IMR-90 (cell line): ENCODE measurements around the gene PPP2R5E. TPM values are rescaled to one million over a fixed set of nuclear protein-coding genes. Genes with fewer than 3 reads are reported as not detected.

Experiments
- ATAC-seq: fragments of 200-7000 bp; cut with Tn5 transposase; 2 replicates; pipeline ENCODE4 v1.9.1; 2020; ENCODE audit warnings: low read depth, mild to moderate bottlenecking, moderate library complexity
- BruUV-seq: library from RNA; stranded (reverse); fragments of 400-500 nt; replicated peaks from 2 replicates; lab custom pipeline; 2021; lab: Mats Ljungman, UMichigan
- CTCF ChIA-PET: fragments of 300-600 bp; formaldehyde crosslinking; extraction: SDS; loops from one replicate; lab custom pipeline; 2021; ENCODE audit warnings: antibody characterized with exemption; lab: Yijun Ruan, JAX
- POLR2A ChIA-PET: fragments of 300-600 bp; sonication (Branson Sonifier 250); formaldehyde crosslinking; loops from one replicate; lab custom pipeline; 2022; ENCODE audit warnings: antibody characterized with exemption; ENCODE audit not compliant: unreplicated experiment; lab: Charles Lee
- DNase-seq: peaks from one replicate; pipeline ENCODE4 v3.0.0; 2013
- H2AFZ ChIP-seq: replicated peaks from 2 replicates; pipeline ENCODE3; 2013; ENCODE audit warnings: low read length, mild to moderate bottlenecking; ENCODE audit not compliant: poor library complexity
- H2AK5ac ChIP-seq: 2 replicates; pipeline ENCODE4 v1.6.1; 2013; ENCODE audit warnings: low read depth, low read length, inconsistent platforms
- H2AK9ac ChIP-seq: replicated peaks from 2 replicates; pipeline ENCODE3; 2013; ENCODE audit warnings: mild to moderate bottlenecking, low read depth, low read length, moderate library complexity; ENCODE audit not compliant: poor library complexity
- H2BK120ac ChIP-seq: 2 replicates; pipeline ENCODE4 v1.6.1; 2013; ENCODE audit warnings: low read depth, low read length, inconsistent platforms
- H2BK15ac ChIP-seq: 3 replicates; pipeline ENCODE4 v1.6.1; 2013; ENCODE audit warnings: low read depth, low read length, inconsistent platforms
- H2BK20ac ChIP-seq: 2 replicates; pipeline ENCODE4 v1.6.1; 2013; ENCODE audit warnings: low read depth, mild to moderate bottlenecking, inconsistent platforms, low read length, moderate library complexity
- H2BK5ac ChIP-seq: 2 replicates; pipeline ENCODE4 v1.6.1; 2013; ENCODE audit warnings: mild to moderate bottlenecking, low read depth, low read length, inconsistent platforms; ENCODE audit not compliant: poor library complexity, severe bottlenecking
- H3K14ac ChIP-seq: replicated peaks from 2 replicates; pipeline ENCODE4 v1.6.1; 2013; ENCODE audit warnings: low read depth, low read length, inconsistent platforms
- H3K18ac ChIP-seq: 2 replicates; pipeline ENCODE4 v1.6.1; 2013; ENCODE audit warnings: low read depth, low read length, control low read depth
- H3K23ac ChIP-seq: 2 replicates; pipeline ENCODE4 v1.6.1; 2013; ENCODE audit warnings: low read depth, low read length, inconsistent platforms
- H3K27ac ChIP-seq: 2 replicates; pipeline ENCODE4 v1.5.1; 2013; ENCODE audit warnings: mild to moderate bottlenecking, control low read depth, low read length; ENCODE audit not compliant: insufficient read depth
- H3K27me3 ChIP-seq: 2 replicates; pipeline ENCODE4 v1.6.1; 2013; ENCODE audit warnings: low read length; ENCODE audit not compliant: control insufficient read depth, insufficient read depth
- H3K36me3 ChIP-seq: 2 replicates; pipeline ENCODE4 v1.6.1; 2013; ENCODE audit warnings: low read length, mixed read lengths; ENCODE audit not compliant: control insufficient read depth, insufficient read depth
- H3K4ac ChIP-seq: 2 replicates; pipeline ENCODE4 v1.6.1; 2013; ENCODE audit warnings: low read depth, low read length, inconsistent platforms
- H3K4me1 ChIP-seq: 2 replicates; pipeline ENCODE4 v1.6.1; 2013; ENCODE audit warnings: low read length, mixed read lengths; ENCODE audit not compliant: control insufficient read depth, insufficient read depth
- H3K4me2 ChIP-seq: 2 replicates; pipeline ENCODE4 v1.6.1; 2013; ENCODE audit warnings: low read depth, mild to moderate bottlenecking, control low read depth, low read length, moderate library complexity
- H3K4me3 ChIP-seq: 2 replicates; pipeline ENCODE4 v1.5.1; 2013; ENCODE audit warnings: low read depth, mild to moderate bottlenecking, control low read depth, low read length, moderate library complexity; ENCODE audit not compliant: insufficient read depth
- H3K56ac ChIP-seq: 2 replicates; pipeline ENCODE4 v1.6.1; 2013; ENCODE audit warnings: low read length, inconsistent platforms; ENCODE audit not compliant: insufficient read depth; ENCODE audit errors: extremely low read depth
- H3K79me1 ChIP-seq, 2 experiments: 2 replicates each; pipeline ENCODE4 v1.6.1; 2013; ENCODE audit warnings: low read length in 2 of 2, inconsistent platforms in 1 of 2, low read depth in 1 of 2
- H3K9ac ChIP-seq: 2 replicates; pipeline ENCODE4 v1.6.1; 2013; ENCODE audit warnings: low read depth, low read length, control low read depth
- H3K9me1 ChIP-seq: 2 replicates; pipeline ENCODE4 v1.6.1; 2013; ENCODE audit warnings: low read length, inconsistent platforms; ENCODE audit not compliant: insufficient read depth
- H3K9me3 ChIP-seq: 2 replicates; pipeline ENCODE4 v1.6.1; 2013; ENCODE audit warnings: low read length; ENCODE audit not compliant: control insufficient read depth, insufficient read depth
- H4K20me1 ChIP-seq: 2 replicates; pipeline ENCODE4 v1.6.1; 2013; ENCODE audit warnings: low read length, inconsistent platforms; ENCODE audit not compliant: insufficient read depth
- H4K5ac ChIP-seq: 2 replicates; pipeline ENCODE4 v1.6.1; 2013; ENCODE audit warnings: mild to moderate bottlenecking, low read depth, low read length, control low read depth
- H4K8ac ChIP-seq, 2 experiments: 2 replicates each; pipeline ENCODE4 v1.6.1; 2013; ENCODE audit warnings: low read depth in 2 of 2, low read length in 2 of 2, control low read depth in 1 of 2, inconsistent platforms in 1 of 2
- H4K91ac ChIP-seq: 2 replicates; pipeline ENCODE4 v1.6.1; 2013; ENCODE audit warnings: low read depth, low read length, inconsistent platforms; ENCODE audit not compliant: insufficient read depth
- RFX5 ChIP-seq: IDR thresholded peaks from 2 replicates; pipeline ENCODE4 v1.8.0; 2012; ENCODE audit warnings: low read depth, mild to moderate bottlenecking, low read length, moderate library complexity
- WGBS, 2 experiments: methylation state at CpG; one replicate each; pipeline versions ENCODE4 v1.1.5 to v1.1.7; 2013; ENCODE audit warnings: missing lambda C conversion rate in 2 of 2; ENCODE audit not compliant: insufficient read length in 1 of 2; ENCODE audit errors: extremely low coverage in 2 of 2; 5-methylcytosine and 5-hydroxymethylcytosine counted together
- dilution Hi-C: fragments of 300-500 bp; cut with HindIII; formaldehyde crosslinking; loops from one replicate; pipeline ENCODE4 v1.14.3; 2018; ENCODE audit warnings: low sequenced_read_pairs; ENCODE audit not compliant: unreplicated experiment
- in situ Hi-C: fragments of 300-500 bp; cut with MboI; formaldehyde crosslinking; loops from 3 replicates; pipeline ENCODE4 v1.14.3; 2019; ENCODE audit warnings: low sequenced_read_pairs, inconsistent platforms, mixed read lengths
- intact Hi-C: fragments of 100-400 bp; cut with micrococcal nuclease; formaldehyde crosslinking; loops from 2 replicates; pipeline ENCODE4 v1.10.0; 2022
- polyA plus RNA-seq, 3 experiments: library from polyadenylated mRNA; depleted of rRNA; stranded (reverse); fragments of >200 nt; gene quantifications; 2 replicates each; pipeline ENCODE4 v1.2.3, GENCODE V29; 2012; ENCODE audit warnings: low replicate concordance in 1 of 3
- total RNA-seq: library from RNA; depleted of rRNA; stranded (reverse); fragments of >200 nt; gene quantifications from 2 replicates; pipeline ENCODE4 v1.2.3, GENCODE V29; 2012

The PPP2R5E gene
- total and polyA plus RNA-seq, 2 of the 4 experiments (the other 2 are of a cell fraction) = 9.7 to 12.2 TPM

DNA sequence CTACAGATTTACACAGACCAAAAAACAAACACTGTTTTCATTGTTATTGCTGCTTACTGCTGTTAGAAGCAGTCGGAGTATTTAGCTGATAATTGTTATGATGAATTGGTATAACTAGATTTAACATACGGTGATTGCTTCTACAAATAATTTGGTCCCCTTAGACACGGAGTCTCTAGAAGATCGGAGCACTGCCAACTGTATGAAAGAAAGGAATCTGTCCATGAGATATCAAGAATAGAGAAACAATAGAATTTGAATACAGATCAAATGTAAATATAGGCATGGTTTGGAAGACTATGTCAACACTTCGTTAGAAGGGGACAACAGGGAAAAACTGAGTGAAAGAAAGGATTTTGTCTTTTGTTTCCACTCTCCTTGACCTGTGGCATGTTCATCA lies 110.9 kb downstream of the PPP2R5E start:
- no peak overlapping the region for H2AFZ ChIP-seq
- H2BK120ac ChIP-seq = no peak overlapping the region
- H3K4me2 ChIP-seq = no peak overlapping the region
- H4K91ac ChIP-seq = no peak overlapping the region
- no peaks in the 10 kb centered on the region for H3K9me3 ChIP-seq
- H3K4ac ChIP-seq = no peak overlapping the region
- H3K18ac ChIP-seq = no peak overlapping the region
- no peak overlapping the region for H3K4me3 ChIP-seq
- H2BK15ac ChIP-seq = no peak overlapping the region
- H3K79me1 ChIP-seq = peaks cover 34 to 58% of the 10 kb centered on the region in 2 experiments
- no peak overlapping the region for H2BK5ac ChIP-seq
- H2BK20ac ChIP-seq = no peak overlapping the region
- no peak overlapping the region for H4K8ac ChIP-seq
- H3K23ac ChIP-seq = no peak overlapping the region
- H3K56ac ChIP-seq = no peak overlapping the region
- H4K5ac ChIP-seq = no peak overlapping the region
- no peak for TF ChIP-seq RFX5
- no peak overlapping the region for H3K27ac ChIP-seq
- H2AK9ac ChIP-seq = no peak overlapping the region
- H3K27me3 ChIP-seq = no peaks in the 10 kb centered on the region
- ChIA-PET CTCF (interaction anchor here (0.6 kb wide), 1 partner anchor 145 kb away, joined by 3 read pairs; no protein-coding TSS in a partner anchor), POLR2A (no interaction called here)
- H3K4me1 ChIP-seq = peaks cover 7% of the 10 kb centered on the region
- DNase-seq (no peak), ATAC-seq (no peak)
- no peak overlapping the region for H3K14ac ChIP-seq
- H3K9ac ChIP-seq = no peak overlapping the region
- intact Hi-C loops (no loop called here), dilution Hi-C loops (no loop called here), in situ Hi-C loops (no loop called here)
- H3K9me1 ChIP-seq = peaks cover 8% of the 10 kb centered on the region
- H2AK5ac ChIP-seq = no peak overlapping the region
- H4K20me1 ChIP-seq = peaks cover 38% of the 10 kb centered on the region
- no TSS peak for BruUV-seq
- 33% methylated on average over 1 of the region's 5 CpGs; no CpG with 5 or more reads in 1 of the 2 experiments for WGBS, 2 experiments
- H3K36me3 ChIP-seq = no peaks in the 10 kb centered on the region
